GM10847 (cell line): ENCODE measurements around the gene RXRG.

Experiments
- POLR2A ChIP-seq: IDR thresholded peaks from 2 replicates; pipeline ENCODE4 v1.6.1; 2011; ENCODE audit not compliant: insufficient read length; ENCODE audit errors: extremely low read depth

Gene RXRG

DNA sequence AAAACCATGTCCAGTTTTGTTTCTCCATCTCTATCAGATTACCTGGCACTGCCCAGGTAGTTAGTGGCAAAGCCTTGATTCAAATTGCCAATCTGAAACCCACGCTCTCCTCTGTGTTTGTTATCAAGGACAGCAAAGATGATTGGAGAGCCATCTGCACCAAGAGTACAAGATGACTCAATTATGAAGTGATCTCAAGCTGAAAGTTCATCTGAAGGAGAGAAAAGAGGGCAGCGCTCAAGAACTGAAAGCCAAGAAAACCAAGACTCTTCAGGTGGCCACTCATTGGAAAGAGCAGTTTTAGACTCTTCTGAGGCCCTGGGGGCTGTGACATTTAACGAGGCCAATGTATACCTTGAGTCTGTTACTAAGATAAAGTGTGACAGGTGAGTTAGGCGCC is 13.8 kb downstream of the RXRG start:
- TF ChIP-seq POLR2A = no peak

DNA sequence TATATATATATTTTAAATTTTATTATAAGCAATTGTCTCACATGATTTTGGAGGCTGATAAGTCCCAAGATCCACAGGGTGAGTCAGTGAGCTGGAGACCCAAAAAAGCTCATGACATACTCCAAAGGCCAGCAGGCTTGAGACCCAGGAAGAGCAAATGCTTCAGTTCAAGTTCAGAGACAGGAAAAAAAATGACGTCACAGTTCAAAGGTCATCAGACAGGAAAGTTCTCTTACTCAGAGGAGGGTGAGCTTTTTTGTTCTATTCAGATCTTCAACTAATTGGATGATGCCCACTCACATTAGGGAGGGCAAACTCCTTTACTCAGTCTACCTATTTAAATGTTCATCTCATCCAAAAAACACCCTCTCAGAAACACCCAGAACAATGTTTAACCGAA is 18.2 kb downstream of the RXRG start:
- TF ChIP-seq POLR2A = no peak

DNA sequence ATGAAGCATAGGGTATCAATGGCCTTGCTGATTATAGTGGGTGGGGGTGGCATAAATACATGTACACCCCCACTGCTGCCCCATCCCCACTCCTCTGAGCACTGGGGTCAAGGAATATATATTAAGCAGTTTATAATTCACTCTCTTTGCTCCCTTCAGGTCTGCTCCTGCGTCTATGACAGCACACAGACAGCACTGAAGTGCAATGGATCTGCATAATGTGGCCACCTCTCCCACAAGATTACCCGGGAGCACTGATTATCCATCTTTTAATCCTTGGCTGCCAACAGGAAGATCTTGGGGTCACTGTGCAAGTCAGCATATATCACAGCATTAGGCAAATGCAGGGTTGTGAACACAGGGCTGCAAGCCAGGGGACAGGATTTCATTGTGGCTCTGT is 19.3 kb downstream of the RXRG start:
- no peak for TF ChIP-seq POLR2A

DNA sequence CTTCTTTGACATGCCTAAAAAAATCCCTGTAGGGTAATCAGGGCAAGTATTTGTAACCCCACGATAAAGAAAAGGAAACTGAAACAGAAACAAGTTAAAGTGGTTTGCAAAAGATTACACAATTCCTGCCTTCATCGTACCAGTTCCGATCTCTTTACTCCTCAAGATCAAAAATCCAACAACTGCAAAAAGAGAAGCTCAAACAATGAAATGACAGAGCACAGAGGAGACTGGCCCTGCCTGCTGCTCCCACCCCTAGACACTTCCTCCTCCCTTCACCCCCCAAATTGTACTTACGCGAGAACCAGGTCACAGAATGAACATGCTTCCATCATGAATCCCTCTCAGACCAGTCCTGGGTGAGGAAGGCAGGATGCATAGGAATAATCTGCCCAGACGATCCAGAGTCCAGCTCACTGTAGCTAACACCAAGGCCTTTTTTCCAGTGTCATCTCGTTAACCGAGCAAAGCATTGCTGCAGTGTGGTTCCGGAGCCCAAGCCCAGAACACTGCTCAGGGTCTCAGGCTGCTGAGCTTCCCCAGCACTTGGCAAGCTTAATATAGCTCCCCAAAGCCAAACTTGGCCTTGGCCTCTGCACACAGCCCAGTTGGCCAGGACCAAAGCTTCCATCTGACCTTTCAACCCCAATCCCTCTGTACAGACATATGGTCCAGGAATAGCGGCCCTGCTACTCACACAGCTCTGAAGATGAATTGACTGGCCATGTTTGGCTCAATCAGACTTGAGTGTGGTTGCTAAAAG is 20.3 kb downstream of the RXRG start:
- TF ChIP-seq POLR2A = no peak

DNA sequence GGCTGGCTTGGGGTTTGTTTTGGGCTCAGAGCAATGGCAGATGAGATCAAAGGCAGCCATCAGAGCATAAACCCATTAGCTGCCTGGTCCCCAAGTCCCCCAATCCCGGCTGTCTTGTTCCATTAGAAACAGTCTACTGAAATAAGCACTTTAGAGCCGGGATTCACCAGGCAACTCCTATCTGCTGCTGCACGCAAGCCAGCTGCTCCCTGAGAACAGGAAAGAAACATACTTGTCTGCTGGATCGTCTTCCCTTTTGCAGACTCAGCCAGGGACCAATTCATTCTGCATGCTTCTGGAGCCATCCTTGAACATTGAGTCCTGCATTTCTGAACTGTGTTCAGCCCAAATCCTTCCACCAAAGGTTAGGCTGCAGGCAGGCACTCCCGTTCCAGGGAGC is 21.8 kb downstream of the RXRG start:
- TF ChIP-seq POLR2A = no peak

DNA sequence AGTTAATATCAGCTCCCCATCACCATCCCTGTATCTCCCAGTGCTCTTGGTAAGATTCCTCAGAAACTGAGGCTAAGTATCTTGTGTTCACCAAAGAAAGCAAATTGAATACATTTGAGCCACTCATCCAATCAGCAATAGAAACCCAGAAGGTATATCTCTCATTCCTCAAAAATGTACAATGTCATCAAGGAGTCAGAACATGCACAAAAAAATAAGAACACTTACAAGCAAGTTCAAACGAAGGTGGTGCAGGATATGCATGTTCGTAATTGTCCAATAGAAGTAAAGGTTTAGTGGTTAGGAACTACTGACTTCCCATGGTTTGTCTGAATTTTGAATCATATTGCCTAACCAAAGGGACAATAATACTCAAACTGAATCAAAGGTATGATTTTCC is 24.3 kb downstream of the RXRG start:
- no peak for TF ChIP-seq POLR2A

DNA sequence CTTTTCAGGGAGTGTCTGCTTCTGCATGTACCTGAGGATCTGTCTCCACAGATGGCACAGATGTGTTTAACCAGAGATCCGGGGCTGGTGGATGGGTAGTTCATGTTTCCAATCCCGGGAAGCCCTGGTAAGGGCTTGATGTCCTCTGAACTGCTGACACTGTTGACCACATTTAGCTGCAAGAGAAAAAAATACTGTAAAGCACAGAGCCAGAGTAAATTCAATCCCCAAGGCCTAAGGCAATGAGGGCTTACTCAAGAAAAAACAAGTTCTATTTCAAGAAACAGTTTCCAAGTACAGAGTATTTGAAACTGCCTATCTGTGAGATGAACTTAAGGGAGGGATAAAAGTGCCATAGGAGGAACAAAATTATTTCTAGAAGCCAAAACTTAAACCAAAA is 25.1 kb downstream of the RXRG start:
- no peak for TF ChIP-seq POLR2A

DNA sequence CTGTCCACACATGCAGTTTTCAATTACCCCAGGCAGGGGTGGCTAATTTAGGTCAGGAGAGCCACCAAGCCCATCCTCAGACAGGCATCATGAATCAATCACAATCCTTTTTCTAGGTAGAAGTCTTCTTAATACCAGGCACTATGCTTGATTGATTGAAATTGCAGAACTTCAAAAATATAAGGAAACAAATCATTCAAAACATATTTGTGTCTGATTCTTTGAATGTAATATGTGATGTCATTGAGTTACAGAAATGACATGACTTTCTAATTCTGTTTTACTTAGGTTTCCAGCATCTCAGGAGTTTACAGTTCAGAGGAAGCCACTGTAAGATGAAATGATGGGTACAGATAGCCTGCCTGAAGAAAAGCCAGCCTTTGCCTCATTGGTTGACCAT is 26.7 kb downstream of the RXRG start:
- no peak for TF ChIP-seq POLR2A

DNA sequence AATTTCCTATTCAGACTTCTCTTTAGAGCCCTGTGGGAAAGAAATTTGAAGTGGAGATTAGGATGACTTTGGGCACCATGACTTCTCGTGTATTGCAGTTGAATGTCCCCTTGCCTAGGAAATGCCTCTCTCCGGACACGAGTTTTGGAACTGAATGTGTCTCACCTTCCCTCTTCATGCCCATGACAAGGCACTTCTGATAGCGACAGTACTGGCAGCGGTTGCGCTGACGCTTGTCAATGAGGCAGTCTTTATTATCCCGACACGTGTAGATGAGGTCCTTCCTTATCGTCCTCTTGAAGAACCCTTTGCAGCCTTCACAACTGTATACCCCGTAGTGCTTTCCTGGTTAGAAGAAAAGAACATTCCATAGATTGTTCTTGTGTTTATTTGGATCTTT is 28.1 kb downstream of the RXRG start:
- no peak for TF ChIP-seq POLR2A

DNA sequence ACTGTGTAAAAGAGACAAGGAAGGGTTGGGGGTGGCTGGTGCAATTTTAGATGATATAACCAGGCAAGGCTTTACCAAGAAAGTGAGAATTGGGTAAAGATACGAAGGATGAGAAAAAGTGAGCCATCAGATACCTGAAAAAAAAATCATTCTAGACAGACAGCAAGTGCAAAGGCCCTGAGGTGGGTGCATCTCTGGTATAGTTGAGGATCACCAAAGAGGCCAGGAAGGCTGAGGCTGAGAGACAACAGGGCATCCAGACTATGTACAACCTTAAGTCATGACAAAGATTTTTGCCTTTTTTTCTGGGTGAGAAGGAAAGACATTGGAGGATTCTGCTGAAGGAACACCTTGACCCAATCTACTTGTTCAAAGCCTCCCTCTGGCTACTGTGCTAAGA is 29.9 kb downstream of the RXRG start:
- TF ChIP-seq POLR2A = no peak

DNA sequence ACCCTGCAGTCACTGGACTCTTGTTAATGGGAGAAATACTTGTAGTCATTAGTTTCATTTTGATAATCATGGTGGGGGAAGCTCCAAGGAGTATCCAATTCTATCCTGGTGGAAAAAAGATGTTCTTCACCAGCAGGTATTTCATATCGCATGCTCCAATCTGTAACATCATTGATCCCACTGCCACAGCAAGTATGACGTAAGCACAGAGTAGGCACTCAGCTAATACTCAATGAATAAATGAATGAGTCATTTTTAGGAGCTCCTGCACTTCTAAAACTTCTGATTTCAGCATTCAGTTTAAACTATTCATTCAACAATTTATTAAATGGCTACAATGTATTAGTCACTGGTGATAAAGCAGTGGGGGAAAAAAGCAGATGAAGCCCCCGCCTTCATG is 30.3 kb downstream of the RXRG start:
- no peak for TF ChIP-seq POLR2A

DNA sequence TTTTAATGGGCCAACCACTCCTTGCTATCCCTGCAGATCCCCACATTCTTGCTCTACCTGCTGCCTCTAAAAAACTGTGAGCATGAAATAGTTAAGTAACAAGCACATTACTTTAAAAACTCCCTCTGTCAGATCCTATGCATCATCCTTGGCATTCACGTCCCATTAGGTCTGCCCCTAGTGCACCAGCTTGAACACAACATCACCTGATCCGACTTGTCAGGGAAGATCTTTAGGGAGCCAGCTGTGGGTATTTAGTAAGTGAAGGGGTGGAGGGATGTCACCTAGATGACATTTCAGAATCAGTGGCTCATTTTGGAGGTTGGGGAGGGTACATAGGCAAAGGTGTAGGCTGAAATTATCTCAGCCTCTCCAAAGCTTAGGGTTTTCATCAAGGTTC is 33.5 kb downstream of the RXRG start:
- TF ChIP-seq POLR2A = no peak

DNA sequence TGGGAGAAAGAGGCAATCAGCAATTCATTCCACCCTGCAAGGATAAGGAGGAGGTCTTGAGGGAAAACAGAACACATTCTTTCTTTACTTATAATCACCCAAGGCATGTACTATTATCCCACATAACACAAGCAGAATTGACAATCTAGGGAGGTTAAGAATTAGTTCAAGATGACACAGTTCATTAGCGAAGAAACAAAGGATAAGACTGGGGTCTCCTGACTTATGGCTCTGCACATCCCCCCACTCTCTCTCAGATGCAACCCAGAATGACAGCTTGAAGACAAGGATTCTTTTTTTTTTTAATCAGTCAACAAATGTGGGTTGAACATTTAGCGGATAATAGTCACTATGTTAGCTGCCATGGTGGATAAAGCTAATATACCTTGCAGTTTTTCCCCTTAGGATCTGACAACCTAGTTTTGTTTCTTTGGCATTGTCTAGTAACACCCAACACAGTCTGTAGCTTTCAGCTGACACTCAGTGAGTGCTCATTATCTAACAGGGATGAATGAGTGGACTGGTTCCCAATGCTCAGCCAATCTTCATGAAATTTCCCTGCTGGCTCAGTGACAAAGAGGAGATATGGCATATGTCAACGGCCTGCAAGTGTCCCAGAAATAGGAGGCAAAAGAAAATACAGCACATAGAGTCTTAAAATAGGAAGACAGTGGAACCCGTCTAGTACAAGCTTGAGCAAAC is 35.1 kb downstream of the RXRG start:
- TF ChIP-seq POLR2A = no peak

DNA sequence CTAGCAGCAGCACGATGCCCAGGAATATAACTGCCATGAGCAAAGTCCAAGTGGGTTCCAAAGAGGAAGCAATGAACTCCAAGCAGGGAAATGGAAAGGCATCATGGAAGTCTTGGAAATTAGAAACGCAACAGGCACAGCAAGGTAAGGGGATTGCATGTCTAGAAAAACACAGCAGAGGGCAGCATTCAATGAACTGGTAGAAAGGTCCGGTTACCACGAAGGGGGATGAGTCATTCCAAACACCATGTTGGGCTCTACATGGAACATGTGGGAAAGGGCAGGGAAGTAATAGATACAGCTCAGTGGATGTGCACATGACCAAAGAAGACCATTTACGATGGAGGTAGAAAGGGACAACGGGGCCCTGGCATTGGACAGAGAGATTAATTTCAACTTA is 36.4 kb downstream of the RXRG start:
- no peak for TF ChIP-seq POLR2A

DNA sequence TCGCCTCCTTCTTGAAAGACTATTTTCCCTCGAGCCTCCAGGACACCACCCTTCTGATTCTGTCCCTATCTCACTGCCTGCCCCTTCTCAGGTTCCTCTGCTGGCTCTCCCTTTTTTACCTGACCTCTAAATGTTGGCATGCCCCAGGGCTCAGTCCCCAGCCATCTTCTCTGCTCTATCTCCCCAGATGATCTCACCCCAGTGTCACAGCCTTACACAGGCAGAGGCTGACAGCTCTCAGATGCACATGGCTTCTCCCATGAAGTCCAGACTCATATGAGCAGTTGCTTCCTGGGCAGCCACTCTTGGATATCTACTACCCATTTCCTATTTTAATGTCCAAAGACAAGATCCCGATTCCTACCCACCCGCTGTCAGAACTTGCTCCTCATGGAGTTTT is 37.5 kb downstream of the RXRG start:
- TF ChIP-seq POLR2A = no peak

DNA sequence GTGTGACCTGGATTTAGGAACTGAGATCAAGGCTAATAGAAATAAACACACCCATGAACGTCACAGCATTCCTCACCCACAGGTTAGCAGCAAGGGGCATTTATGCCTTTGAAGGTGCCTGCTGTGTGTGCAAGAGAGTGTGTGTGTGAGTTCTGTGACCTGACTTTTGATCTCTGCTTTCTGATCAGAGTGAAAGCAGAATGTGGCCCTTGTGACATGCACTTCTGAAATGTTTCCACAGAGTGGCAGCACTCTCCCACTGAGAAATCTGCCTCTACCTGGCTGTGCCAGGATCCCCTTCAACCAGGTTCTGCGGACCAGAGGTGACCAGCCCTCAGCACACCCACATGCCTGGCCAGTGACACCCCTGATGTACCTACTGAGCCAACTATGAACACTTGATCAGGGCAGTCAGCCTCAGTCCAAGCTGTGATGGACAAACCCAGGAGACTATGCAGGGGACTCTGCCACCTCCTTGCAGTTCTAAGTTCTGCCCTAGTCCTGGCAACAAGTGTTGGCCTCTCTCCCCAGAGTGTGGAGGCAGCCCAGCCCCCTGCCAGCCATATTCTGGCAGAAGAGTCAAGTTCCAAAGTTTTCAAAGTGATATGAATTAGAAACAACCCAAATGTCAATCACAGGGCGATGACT is 41.0 kb downstream of the RXRG start:
- no peak for TF ChIP-seq POLR2A

DNA sequence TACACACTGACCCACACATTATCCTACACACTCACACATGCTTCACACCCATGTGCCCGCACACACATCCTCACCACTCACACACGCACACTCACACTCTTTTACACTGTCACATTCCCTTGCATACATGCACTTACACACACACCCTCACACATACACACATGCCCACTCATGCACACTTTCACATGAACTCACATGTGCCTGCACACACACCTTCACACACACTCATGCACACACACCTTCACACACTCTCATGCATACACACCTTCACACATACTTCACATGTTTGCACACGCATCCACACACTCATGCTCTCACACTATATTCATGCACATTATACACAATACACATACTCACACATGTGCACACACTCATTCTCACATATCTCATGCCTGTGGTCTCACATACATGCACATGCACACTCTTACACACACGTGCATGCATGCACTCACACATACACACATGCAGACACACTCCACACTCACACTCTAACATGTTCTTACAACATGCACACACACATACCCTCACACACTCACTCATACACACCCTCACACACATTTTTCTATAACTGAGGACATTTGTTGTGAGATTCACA is 42.3 kb downstream of the RXRG start:
- no peak for TF ChIP-seq POLR2A

DNA sequence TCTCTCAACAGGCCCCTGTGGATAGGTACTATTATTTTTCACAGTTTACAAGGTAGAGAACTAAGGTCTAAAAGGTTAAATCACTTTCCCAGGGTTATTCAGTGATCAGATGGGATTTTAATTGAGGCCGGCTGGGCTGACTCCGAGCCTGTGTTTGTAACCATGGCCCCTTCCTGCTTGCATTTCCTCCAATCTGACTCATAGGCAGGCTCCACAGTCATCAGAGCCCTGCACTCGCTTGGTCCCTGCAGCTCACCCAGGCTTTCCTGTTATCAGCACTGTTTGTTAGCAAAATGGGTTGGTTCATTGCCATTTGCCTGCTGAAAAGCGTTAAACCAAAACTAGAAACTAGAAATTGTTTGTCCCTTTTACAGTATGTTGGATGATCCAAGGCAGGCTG is 47.0 kb downstream of the RXRG start:
- TF ChIP-seq POLR2A = no peak
